Testis (tissue), 2 donors: ENCODE results near the gene KIF1C.

Source experiments
- CTCF ChIP-seq, 3 experiments: fragments of 450-650 bp in 2 of 3; fragments of 200-600 bp in 1 of 3; sonication (generic) in 1 of 3; IDR thresholded peaks; one replicate each; pipeline ENCODE4 v1.5.1; 2016 to 2019; ENCODE audit warnings: antibody characterized with exemption in 3 of 3, mild to moderate bottlenecking in 2 of 3, moderate library complexity in 1 of 3
- POLR2A ChIP-seq: fragments of 450-650 bp; IDR thresholded peaks from one replicate; pipeline ENCODE4 v1.6.1; 2017; ENCODE audit warnings: antibody characterized with exemption, mild to moderate bottlenecking, moderate library complexity

GRCh38 chr17:4950746-4951204, 47.0 kb upstream of the KIF1C start, which contains the start of gene ENO3:
- TF ChIP-seq POLR2A (no peak), CTCF (IDR thresholded peaks at IDR 0.05) (no peak)
